Smooth muscle cell (in vitro differentiated cells): Measurements from ENCODE around the gene FEM1A. TPM values are rescaled to one million over a fixed set of nuclear protein-coding genes. Genes with fewer than 3 reads are reported as not detected.
A peak's percentile ranks its signal among the peaks of the same experiment; 100 is the strongest.
"Not testable (repeated sequence)": the region's sequence is repeated elsewhere in the genome, so short reads cannot be mapped to it uniquely, and the experiment has no call there.

ENCODE experiments used
- DNase-seq: peaks from one replicate; lab custom pipeline; 2025; ENCODE audit not compliant: unreplicated experiment; lab: John Stamatoyannopoulos, UW
- H2AFZ ChIP-seq: fragments of 200-600 bp; sonication (generic); 2 replicates; pipeline ENCODE4 v1.6.0; 2016; ENCODE audit warnings: antibody characterized with exemption, low read depth, mild to moderate bottlenecking
- H3F3A ChIP-seq: fragments of 200-600 bp; sonication (generic); 2 replicates; pipeline ENCODE4 v1.6.0; 2017; ENCODE audit warnings: antibody characterized with exemption, low read depth
- H3K27ac ChIP-seq: fragments of 200-600 bp; sonication (generic); 2 replicates; pipeline ENCODE4 v1.5.1; 2016; ENCODE audit warnings: low read depth, mild to moderate bottlenecking
- H3K27me3 ChIP-seq: fragments of 200-600 bp; sonication (generic); 2 replicates; pipeline ENCODE4 v1.6.1; 2016; ENCODE audit warnings: low read depth, mild to moderate bottlenecking
- H3K36me3 ChIP-seq: fragments of 200-600 bp; sonication (generic); 2 replicates; pipeline ENCODE4 v1.5.1; 2016; ENCODE audit warnings: low read depth
- H3K4me1 ChIP-seq: fragments of 200-600 bp; sonication (generic); 2 replicates; pipeline ENCODE4 v1.5.1; 2016; ENCODE audit warnings: low read depth
- H3K4me2 ChIP-seq: fragments of 200-600 bp; sonication (generic); 2 replicates; pipeline ENCODE4 v1.6.0; 2016; ENCODE audit warnings: mild to moderate bottlenecking
- H3K4me3 ChIP-seq: fragments of 200-600 bp; sonication (generic); 2 replicates; pipeline ENCODE4 v1.5.1; 2016; ENCODE audit warnings: mild to moderate bottlenecking
- H3K79me2 ChIP-seq: fragments of 200-600 bp; sonication (generic); 2 replicates; pipeline ENCODE4 v1.6.0; 2016; ENCODE audit warnings: low read depth, mild to moderate bottlenecking
- H3K9ac ChIP-seq: fragments of 200-600 bp; sonication (generic); 2 replicates; pipeline ENCODE4 v1.6.0; 2016; ENCODE audit warnings: low read depth
- H3K9me3 ChIP-seq: fragments of 200-600 bp; sonication (generic); replicated peaks from 2 replicates; pipeline ENCODE4 v1.5.1; 2016; ENCODE audit warnings: low read depth
- H4K20me1 ChIP-seq: fragments of 200-600 bp; sonication (generic); 2 replicates; pipeline ENCODE4 v1.6.0; 2016; ENCODE audit warnings: low read depth
- CTCF ChIP-seq: fragments of 200-600 bp; sonication (generic); IDR thresholded peaks from 2 replicates; pipeline ENCODE4 v1.5.1; 2017; ENCODE audit warnings: borderline replicate concordance, mild to moderate bottlenecking, antibody characterized with exemption; ENCODE audit not compliant: insufficient read depth, poor library complexity, severe bottlenecking
- WGBS: methylation state at CpG from one replicate; pipeline ENCODE4 v1.1.7; 2016; ENCODE audit warnings: low lambda C conversion rate; 5-methylcytosine and 5-hydroxymethylcytosine counted together
- polyA plus RNA-seq: library from polyadenylated mRNA; unstranded; fragments of >200 nt; fragmentation: Nextera tagmentation; extraction: Ambion mirVana; gene quantifications from 2 replicates; pipeline ENCODE4 v1.2.1, GENCODE V29; 2016
- total RNA-seq: library from RNA; depleted of rRNA; stranded (reverse); fragments of >200 nt; gene quantifications from 2 replicates; pipeline ENCODE4 v1.2.3, GENCODE V29; 2014

FEM1A gene
- total RNA-seq (6.8 and 7.1 TPM in 2 replicates), polyA plus RNA-seq (1.5 and 1.6 TPM in 2 replicates)

- WGBS = under 1% methylated on average over 74 of the region's 80 CpGs
- no peaks in the 10 kb centered on the region for H3K9me3 ChIP-seq
- TF ChIP-seq CTCF = peak; percentile 99
Measured at GRCh38 chr19:4791183-4792018, at the start of gene FEM1A. TSS of gene FEM1A (plus strand) at chr19:4791734. CDS start at chr19:4791855, 121 bp downstream.

GRCh38 chr19:4742723-4743646 lies 48.5 kb upstream of the FEM1A start:
- Histone ChIP-seq H3K27me3 (no peaks in the 10 kb centered on the region), H3K27ac (no peak overlapping the region), H3K9me3 (no peaks in the 10 kb centered on the region), H3K4me3 (no peak overlapping the region), H3K79me2 (no peaks in the 10 kb centered on the region), H3F3A (peaks cover 2% of the 10 kb centered on the region), H3K4me1 (no peaks in the 10 kb centered on the region), H3K4me2 (no peak overlapping the region), H2AFZ (no peak overlapping the region), H4K20me1 (no peaks in the 10 kb centered on the region), H3K36me3 (no peaks in the 10 kb centered on the region), H3K9ac (no peak overlapping the region)
- WGBS = 30% methylated on average over 10 of the region's 12 CpGs
- DNase-seq = no peak
- TF ChIP-seq CTCF = no peak

More at GRCh38 chr19:4791183-4792018, at the start of gene FEM1A:
- peak within 1 kb of the TSS; percentile 88 for H3K27ac ChIP-seq
- peak within 1 kb of the TSS; percentile 91 for H3K4me3 ChIP-seq
- H3K4me1 ChIP-seq = peaks cover 5% of the 10 kb centered on the region
- no peaks in the 10 kb centered on the region for H4K20me1 ChIP-seq
- H2AFZ ChIP-seq = peak within 1 kb of the TSS; percentile 82
- H3K9ac ChIP-seq = peak within 1 kb of the TSS; percentile 99
- H3K4me2 ChIP-seq = peak within 1 kb of the TSS; percentile 98
- no peaks in the 10 kb centered on the region for H3K36me3 ChIP-seq
- DNase-seq = peak; percentile 99
- peaks cover 30% of the 10 kb centered on the region for H3K79me2 ChIP-seq
- no peaks in the 10 kb centered on the region for H3F3A ChIP-seq
- H3K27me3 ChIP-seq = no peaks in the 10 kb centered on the region

GRCh38 chr19:4744451-4745174 lies 46.9 kb upstream of the FEM1A start:
- Histone ChIP-seq H3K4me3 (no peak overlapping the region), H3K79me2 (no peaks in the 10 kb centered on the region), H3K27me3 (peaks cover 4% of the 10 kb centered on the region), H3K4me1 (no peaks in the 10 kb centered on the region), H3K9ac (no peak overlapping the region), H3K4me2 (peak overlapping the region; percentile 60), H3F3A (peaks cover 2% of the 10 kb centered on the region), H3K36me3 (no peaks in the 10 kb centered on the region), H3K27ac (peak overlapping the region; percentile 23), H4K20me1 (no peaks in the 10 kb centered on the region), H3K9me3 (no peaks in the 10 kb centered on the region), H2AFZ (no peak overlapping the region)
- peak; percentile 1 for DNase-seq
- TF ChIP-seq CTCF = no peak
- WGBS = 48% methylated on average over 8 of the region's 8 CpGs

GRCh38 chr19:4745175-4745574 lies 46.4 kb upstream of the FEM1A start:
- WGBS = 85% methylated on average over 10 of the region's 10 CpGs
- H4K20me1 ChIP-seq, H3K9me3 ChIP-seq, H3K4me3 ChIP-seq, H3K79me2 ChIP-seq, DNase-seq, H3K27me3 ChIP-seq, H3K27ac ChIP-seq, H3K4me1 ChIP-seq, H2AFZ ChIP-seq, H3F3A ChIP-seq, H3K9ac ChIP-seq, H3K36me3 ChIP-seq: not testable (repeated sequence)
- H3K4me2 ChIP-seq = peak overlapping the region; percentile 60
